Liver (tissue), 9 donors: ENCODE data around the gene DYNC1H1. TPM values are rescaled to one million over a fixed set of nuclear protein-coding genes. Genes with fewer than 3 reads are reported as not detected.

ENCODE experiments used
- DNase-seq: peaks from one replicate; pipeline ENCODE4 v3.0.0-alpha.2; 2017; ENCODE audit warnings: low spot score
- H3K27ac ChIP-seq, 2 donors: one replicate each; pipeline ENCODE4 v1.7.0; 2013; ENCODE audit warnings: inconsistent platforms in 2 of 2, low read length in 2 of 2, control low read depth in 1 of 2, low read depth in 1 of 2, mild to moderate bottlenecking in 1 of 2
- H3K27me3 ChIP-seq, 4 donors: one replicate each; pipeline versions ENCODE4 v1.6.1 to v1.7.0; 2013; ENCODE audit warnings: low read length in 3 of 4, inconsistent platforms in 1 of 4, mild to moderate bottlenecking in 1 of 4, moderate library complexity in 1 of 4; ENCODE audit not compliant: control insufficient read depth in 4 of 4, insufficient read depth in 4 of 4
- H3K36me3 ChIP-seq, 4 donors: one replicate each; pipeline versions ENCODE4 v1.6.1 to v1.7.0; 2013; ENCODE audit warnings: low read length in 3 of 4, mild to moderate bottlenecking in 3 of 4, low read depth in 1 of 4, moderate library complexity in 1 of 4; ENCODE audit not compliant: control insufficient read depth in 4 of 4, insufficient read depth in 3 of 4
- H3K4me1 ChIP-seq, 4 donors: one replicate each; pipeline versions ENCODE4 v1.6.1 to v1.7.0; 2013; ENCODE audit warnings: low read length in 3 of 4, mild to moderate bottlenecking in 3 of 4, moderate library complexity in 1 of 4; ENCODE audit not compliant: control insufficient read depth in 4 of 4, insufficient read depth in 4 of 4
- H3K4me3 ChIP-seq, 3 donors: one replicate each; pipeline versions ENCODE4 v1.6.1 to v1.7.0; 2013; ENCODE audit warnings: low read length in 3 of 3, control low read depth in 1 of 3, low read depth in 1 of 3, mild to moderate bottlenecking in 1 of 3
- H3K9ac ChIP-seq, 2 donors: one replicate each; pipeline ENCODE4 v1.7.0; 2013; ENCODE audit warnings: low read length in 2 of 2, mild to moderate bottlenecking in 2 of 2, moderate library complexity in 2 of 2, control low read depth in 1 of 2, low read depth in 1 of 2
- H3K9me3 ChIP-seq, 4 donors: one replicate each; pipeline versions ENCODE4 v1.6.1 to v1.7.0; 2013; ENCODE audit warnings: low read length in 3 of 4; ENCODE audit not compliant: control insufficient read depth in 4 of 4
- ATF3 ChIP-seq: IDR thresholded peaks from 2 replicates; pipeline ENCODE4 v1.6.1; 2016; ENCODE audit warnings: antibody characterized with exemption
- CTCF ChIP-seq: fragments of 150-350 bp; IDR thresholded peaks from 2 replicates; pipeline ENCODE4 v1.5.1; 2017; ENCODE audit warnings: improper control_type of control experiment, low read depth, low read length; ENCODE audit not compliant: missing input control
- EGR1 ChIP-seq, 2 donors: IDR thresholded peaks; 2 replicates each; pipeline ENCODE4 v1.6.1; 2016 to 2018; ENCODE audit warnings: antibody characterized with exemption in 2 of 2, low read depth in 2 of 2
- FOXA1 ChIP-seq: IDR thresholded peaks from 2 replicates; pipeline ENCODE4 v1.6.1; 2016; ENCODE audit warnings: antibody characterized with exemption
- FOXA2 ChIP-seq: IDR thresholded peaks from 2 replicates; pipeline ENCODE4 v1.6.1; 2016; ENCODE audit warnings: antibody characterized with exemption
- GABPA ChIP-seq, 2 donors: IDR thresholded peaks in 1 of 2; conservative IDR thresholded peaks in 1 of 2; 2 replicates each; pipeline ENCODE4 v1.6.1; 2016; ENCODE audit warnings: antibody characterized with exemption in 2 of 2, mild to moderate bottlenecking in 1 of 2, moderate library complexity in 1 of 2
- HNF4G ChIP-seq: IDR thresholded peaks from 2 replicates; pipeline ENCODE4 v1.6.1; 2016; ENCODE audit warnings: antibody characterized with exemption
- JUND ChIP-seq, 2 donors: IDR thresholded peaks; 2 replicates each; pipeline ENCODE4 v1.6.1; 2016; ENCODE audit warnings: antibody characterized with exemption in 2 of 2
- MAX ChIP-seq: IDR thresholded peaks from 2 replicates; pipeline ENCODE4 v1.6.1; 2016; ENCODE audit warnings: antibody characterized with exemption
- NR2F2 ChIP-seq: IDR thresholded peaks from 2 replicates; pipeline ENCODE4 v1.6.1; 2016; ENCODE audit warnings: antibody characterized with exemption
- REST ChIP-seq: IDR thresholded peaks from 2 replicates; pipeline ENCODE4 v1.6.1; 2016; ENCODE audit warnings: antibody characterized with exemption, mild to moderate bottlenecking
- RXRA ChIP-seq, 2 donors: IDR thresholded peaks; 2 replicates each; pipeline ENCODE4 v1.6.1; 2017 to 2018; ENCODE audit warnings: antibody characterized with exemption in 2 of 2, mild to moderate bottlenecking in 1 of 2
- SP1 ChIP-seq: IDR thresholded peaks from 2 replicates; pipeline ENCODE4 v1.6.1; 2018; ENCODE audit warnings: antibody characterized with exemption, mild to moderate bottlenecking
- TAF1 ChIP-seq: conservative IDR thresholded peaks from 2 replicates; pipeline ENCODE4 v1.6.1; 2016; ENCODE audit warnings: antibody characterized with exemption, mild to moderate bottlenecking
- YY1 ChIP-seq: IDR thresholded peaks from 2 replicates; pipeline ENCODE4 v1.6.1; 2016; ENCODE audit warnings: antibody characterized with exemption, mild to moderate bottlenecking
- ZBTB33 ChIP-seq: IDR thresholded peaks from 2 replicates; pipeline ENCODE4 v1.6.1; 2016; ENCODE audit warnings: antibody characterized with exemption
- WGBS: extraction: QIAGEN DNeasy Blood & Tissue Kit; methylation state at CpG from one replicate; pipeline ENCODE4 v1.1.7; 2013; 5-methylcytosine and 5-hydroxymethylcytosine counted together
- polyA plus RNA-seq, 2 donors: library from polyadenylated mRNA; stranded (reverse) in 1 of 2; unstranded in 1 of 2; fragments of 200-250 nt in 1 of 2; fragments of >200 nt in 1 of 2; fragmentation: Nextera tagmentation in 1 of 2; extraction: Ambion mirVana in 1 of 2; gene quantifications; one replicate each; pipeline versions ENCODE4 v1.2.1 to v1.2.3, GENCODE V29; 2013 to 2015
- total RNA-seq, 2 donors: library from RNA; depleted of rRNA; stranded (reverse); fragments of >200 nt; gene quantifications; one replicate each; pipeline ENCODE4 v1.2.3, GENCODE V29; 2014
- donor health status: healthy.
- donor health status: healthy.
- donor health status: healthy.
- donor health status: healthy.
- donor health status: healthy.

DYNC1H1 gene
- total and polyA plus RNA-seq, 4 donors = 50.3 to 201 (median 82.6) TPM

GRCh38 chr14:101985957-101986356 lies 21.6 kb downstream of the DYNC1H1 start:
- WGBS = 93% methylated on average over 16 of the region's 16 CpGs
- TF ChIP-seq FOXA2 = no peak
- no peak for TF ChIP-seq FOXA1
- TF ChIP-seq YY1 = no peak
- TF ChIP-seq GABPA (IDR thresholded peaks at IDR 0.05 in 1 of 2, conservative IDR thresholded peaks at IDR 0.05 in 1 of 2) = no peak
- no peak for TF ChIP-seq SP1
- TF ChIP-seq ATF3 = no peak
- no peak for TF ChIP-seq RXRA (IDR thresholded peaks at IDR 0.05)

GRCh38 chr14:101986953-101987352 lies 22.6 kb downstream of the DYNC1H1 start:
- no peaks in the 10 kb centered on the region for H3K4me1 ChIP-seq
- DNase-seq = no peak
- TF ChIP-seq FOXA2 = no peak
- TF ChIP-seq YY1 = no peak
- TF ChIP-seq TAF1 = no peak
- no peak for TF ChIP-seq EGR1 (IDR thresholded peaks at IDR 0.05; ENCODE audit: low read depth in 2 of 2)
- no peak for TF ChIP-seq ATF3
- TF ChIP-seq ZBTB33 = no peak
- no peak for TF ChIP-seq JUND (IDR thresholded peaks at IDR 0.05)
- TF ChIP-seq GABPA (IDR thresholded peaks at IDR 0.05 in 1 of 2, conservative IDR thresholded peaks at IDR 0.05 in 1 of 2) = no peak
- no peak overlapping the region for H3K9ac ChIP-seq
- no peak overlapping the region for H3K4me3 ChIP-seq
- no peaks in the 10 kb centered on the region for H3K9me3 ChIP-seq
- no peak overlapping the region for H3K27ac ChIP-seq
- H3K36me3 ChIP-seq = peaks cover 20 to 79% (median 66%) of the 10 kb centered on the region in 4 donors
- 94% methylated on average over 7 of the region's 7 CpGs for whole genome bisulfite sequencing
- H3K27me3 ChIP-seq = no peaks in the 10 kb centered on the region

More at GRCh38 chr14:101985957-101986356, 21.6 kb downstream of the DYNC1H1 start:
- Histone ChIP-seq H3K4me3 (no peak overlapping the region), H3K27ac (no peak overlapping the region), H3K4me1 (no peaks in the 10 kb centered on the region), H3K36me3 (peaks cover 22 to 80% (median 68%) of the 10 kb centered on the region in 4 donors), H3K9me3 (no peaks in the 10 kb centered on the region), H3K9ac (no peak overlapping the region), H3K27me3 (no peaks in the 10 kb centered on the region)
- DNase-seq = no peak

- H3K27ac ChIP-seq = no peak overlapping the region
- no peak overlapping the region for H3K4me3 ChIP-seq
- 87% methylated on average over 6 of the region's 6 CpGs for WGBS
- H3K9ac ChIP-seq = no peak overlapping the region
- H3K27me3 ChIP-seq = no peaks in the 10 kb centered on the region
- DNase-seq = no peak
- TF ChIP-seq CTCF = no peak
- TF ChIP-seq EGR1 (IDR thresholded peaks at IDR 0.05; ENCODE audit: low read depth in 2 of 2) = no peak
- no peak for TF ChIP-seq ZBTB33
- TF ChIP-seq YY1 = no peak
- TF ChIP-seq HNF4G = no peak
- no peak for TF ChIP-seq SP1
- TF ChIP-seq NR2F2 = no peak
- no peak for TF ChIP-seq ATF3
- no peak for TF ChIP-seq GABPA (IDR thresholded peaks at IDR 0.05 in 1 of 2, conservative IDR thresholded peaks at IDR 0.05 in 1 of 2)
- TF ChIP-seq MAX = no peak
- TF ChIP-seq REST = no peak
- no peaks in the 10 kb centered on the region for H3K4me1 ChIP-seq
- H3K9me3 ChIP-seq = no peaks in the 10 kb centered on the region
- H3K36me3 ChIP-seq = peaks cover 17 to 82% (median 71%) of the 10 kb centered on the region in 4 donors
These were observed 24.0 kb downstream of the DYNC1H1 start for GRCh38 chr14:101988377-101988776.
